Activated CD8-positive, alpha-beta T cell treated with anti-CD3 and anti-CD28 coated beads for 36 hours (primary cell): ENCODE data around the gene LPP. TPM values are rescaled to one million over a fixed set of nuclear protein-coding genes. Genes with fewer than 3 reads are reported as not detected.

Experiments
- ATAC-seq: fragments of 200-7000 bp; cut with Tn5 transposase; one replicate; pipeline ENCODE4 v1.10.0; 2021; ENCODE audit warnings: mild to moderate bottlenecking, moderate library complexity
- CTCF ChIA-PET: fragments of 350-600 bp; sonication (Branson Sonifier 250); formaldehyde crosslinking; loops from one replicate; lab custom pipeline; 2021; ENCODE audit warnings: antibody characterized with exemption; lab: Charles Lee
- POLR2A ChIA-PET: fragments of 350-600 bp; sonication (Branson Sonifier 250); formaldehyde crosslinking; loops from one replicate; lab custom pipeline; 2021; ENCODE audit warnings: antibody characterized with exemption; lab: Charles Lee
- DNase-seq: peaks from one replicate; pipeline ENCODE4 v3.0.0-alpha.2; 2020
- H3K27ac Mint-ChIP-seq: one replicate; pipeline ENCODE4 v1.8.0; 2021; ENCODE audit warnings: mild to moderate bottlenecking, mixed read lengths
- H3K27me3 Mint-ChIP-seq: one replicate; pipeline ENCODE4 v1.8.0; 2021; ENCODE audit warnings: mixed read lengths
- H3K36me3 Mint-ChIP-seq: one replicate; pipeline ENCODE4 v1.8.0; 2021; ENCODE audit warnings: low read depth, mixed read lengths
- H3K4me1 Mint-ChIP-seq: one replicate; pipeline ENCODE4 v1.8.0; 2021; ENCODE audit warnings: low read depth, mixed read lengths
- H3K4me3 Mint-ChIP-seq: one replicate; pipeline ENCODE4 v1.8.0; 2021; ENCODE audit warnings: mild to moderate bottlenecking, moderate library complexity, mixed read lengths
- H3K9me3 Mint-ChIP-seq: one replicate; pipeline ENCODE4 v1.8.0; 2021; ENCODE audit warnings: mixed read lengths
- intact Hi-C: fragments of 100-400 bp; cut with micrococcal nuclease; formaldehyde crosslinking; loops from one replicate; pipeline ENCODE4 v1.10.0; 2022
- total RNA-seq, 2 experiments: library from RNA; stranded (reverse); gene quantifications; one replicate each; pipeline ENCODE4 v1.2.3, GENCODE V29; 2021
- TF ChIP-seq, protein P1 (sequence below): fragments of 200-600 bp; IDR thresholded peaks from one replicate; pipeline ENCODE4 v1.8.0; 2022; ENCODE audit warnings: antibody characterized with exemption, mild to moderate bottlenecking

The LPP gene
- total RNA-seq, 2 experiments from 2014 or later = 16.4 to 22.6 TPM

DNA sequence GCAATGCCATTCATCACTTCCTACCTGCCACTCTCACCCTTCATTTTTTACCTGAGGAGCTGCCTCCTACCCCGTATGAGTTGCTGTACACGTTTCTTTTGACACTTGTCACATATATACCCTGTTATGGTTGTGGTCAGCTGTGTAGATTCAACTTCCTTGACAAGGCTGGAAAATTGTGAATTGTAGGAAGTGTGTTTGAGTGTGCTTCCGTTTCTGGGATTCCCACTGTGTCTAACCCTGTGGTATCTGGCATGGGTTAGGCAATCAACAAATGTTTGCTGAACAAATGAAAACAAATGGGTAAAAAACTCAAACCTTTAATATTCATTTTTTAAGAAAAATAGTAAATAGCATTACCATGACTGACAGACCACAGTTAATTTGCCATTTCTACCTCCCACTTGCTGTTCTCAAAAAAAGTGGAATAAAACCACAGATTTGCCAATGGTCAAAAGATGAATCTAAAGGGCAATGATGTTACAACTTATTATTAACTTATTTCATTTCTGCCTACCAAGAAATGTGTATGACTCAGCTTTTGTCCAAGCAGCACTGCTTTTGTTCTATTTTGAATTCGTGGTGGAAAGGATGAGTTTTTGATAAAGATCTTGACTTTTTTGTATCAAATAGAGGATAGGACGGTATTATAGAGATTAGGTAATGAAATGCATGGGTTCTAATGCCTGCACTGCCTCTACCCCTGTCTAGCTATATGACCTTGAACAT, 404.6 kb downstream of the LPP start:
- H3K36me3 Mint-ChIP-seq = no peaks in the 10 kb centered on the region
- no peak overlapping the region for H3K4me3 Mint-ChIP-seq
- H3K27ac Mint-ChIP-seq = no peak overlapping the region
- peak; percentile 47 for ATAC-seq
- no peaks in the 10 kb centered on the region for H3K27me3 Mint-ChIP-seq
- peaks cover 26% of the 10 kb centered on the region for H3K4me1 Mint-ChIP-seq
- H3K9me3 Mint-ChIP-seq = no peaks in the 10 kb centered on the region
- CTCF ChIA-PET = interaction anchor here (1.4 to 1.5 kb wide), 3 partner anchors 8 to 397 kb away, joined by 3 to 5 read pairs (median 4); no protein-coding TSS in a partner anchor
- no peak for DNase-seq
- POLR2A ChIA-PET = interaction anchor here (1.0 kb wide), 1 partner anchor 39 kb away, joined by 3 read pairs; no protein-coding TSS in a partner anchor
- TF ChIP-seq, protein P1, sequence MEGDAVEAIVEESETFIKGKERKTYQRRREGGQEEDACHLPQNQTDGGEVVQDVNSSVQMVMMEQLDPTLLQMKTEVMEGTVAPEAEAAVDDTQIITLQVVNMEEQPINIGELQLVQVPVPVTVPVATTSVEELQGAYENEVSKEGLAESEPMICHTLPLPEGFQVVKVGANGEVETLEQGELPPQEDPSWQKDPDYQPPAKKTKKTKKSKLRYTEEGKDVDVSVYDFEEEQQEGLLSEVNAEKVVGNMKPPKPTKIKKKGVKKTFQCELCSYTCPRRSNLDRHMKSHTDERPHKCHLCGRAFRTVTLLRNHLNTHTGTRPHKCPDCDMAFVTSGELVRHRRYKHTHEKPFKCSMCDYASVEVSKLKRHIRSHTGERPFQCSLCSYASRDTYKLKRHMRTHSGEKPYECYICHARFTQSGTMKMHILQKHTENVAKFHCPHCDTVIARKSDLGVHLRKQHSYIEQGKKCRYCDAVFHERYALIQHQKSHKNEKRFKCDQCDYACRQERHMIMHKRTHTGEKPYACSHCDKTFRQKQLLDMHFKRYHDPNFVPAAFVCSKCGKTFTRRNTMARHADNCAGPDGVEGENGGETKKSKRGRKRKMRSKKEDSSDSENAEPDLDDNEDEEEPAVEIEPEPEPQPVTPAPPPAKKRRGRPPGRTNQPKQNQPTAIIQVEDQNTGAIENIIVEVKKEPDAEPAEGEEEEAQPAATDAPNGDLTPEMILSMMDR = no peak
- intact Hi-C loops = no loop called here

DNA sequence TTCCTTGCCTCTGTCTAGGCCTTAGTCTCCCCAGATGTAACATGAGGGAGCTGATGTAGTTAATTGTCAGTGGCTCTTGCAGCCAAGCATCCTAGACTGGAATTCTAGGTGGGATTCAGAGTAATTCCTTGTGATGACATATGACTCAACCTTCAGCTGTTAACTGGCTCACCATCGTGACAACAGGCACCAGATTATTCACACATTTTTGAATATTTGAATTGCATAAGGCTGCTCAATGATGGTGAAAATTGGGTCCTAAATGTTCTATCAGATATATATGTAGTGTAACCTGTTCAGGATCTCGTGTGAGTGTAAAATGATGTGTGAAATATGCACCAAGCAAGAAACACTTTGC, 405.1 kb downstream of the LPP start:
- ChIA-PET CTCF (interaction anchor here (1.4 to 1.5 kb wide), 2 partner anchors 8 to 9 kb away, joined by 3 to 4 read pairs; no protein-coding TSS in a partner anchor), POLR2A (interaction anchor here (1.0 kb wide), 1 partner anchor 40 kb away, joined by 3 read pairs; no protein-coding TSS in a partner anchor)
- H3K4me3 Mint-ChIP-seq = no peak overlapping the region
- no peak overlapping the region for H3K27ac Mint-ChIP-seq
- H3K36me3 Mint-ChIP-seq = no peaks in the 10 kb centered on the region
- ATAC-seq (no peak), DNase-seq (no peak)
- peaks cover 22% of the 10 kb centered on the region for H3K4me1 Mint-ChIP-seq
- intact Hi-C loops = no loop called here
- TF ChIP-seq, protein P1 = no peak
- H3K9me3 Mint-ChIP-seq = no peaks in the 10 kb centered on the region
- no peaks in the 10 kb centered on the region for H3K27me3 Mint-ChIP-seq

GRCh38 chr3:188559856-188560255, 405.9 kb downstream of the LPP start:
- no peak for DNase-seq
- intact Hi-C loops = no loop called here
- H3K27ac Mint-ChIP-seq = no peak overlapping the region
- TF ChIP-seq, protein P1 = no peak
- no peak overlapping the region for H3K4me3 Mint-ChIP-seq
- H3K27me3 Mint-ChIP-seq = no peaks in the 10 kb centered on the region
- ChIA-PET CTCF (interaction anchor here (1.4 to 1.5 kb wide), 2 partner anchors 8 to 9 kb away, joined by 3 to 4 read pairs; no protein-coding TSS in a partner anchor), POLR2A (interaction anchor here (1.0 kb wide), 1 partner anchor 41 kb away, joined by 3 read pairs; no protein-coding TSS in a partner anchor)
- ATAC-seq = no peak
- no peaks in the 10 kb centered on the region for H3K9me3 Mint-ChIP-seq
- peaks cover 22% of the 10 kb centered on the region for H3K4me1 Mint-ChIP-seq
- H3K36me3 Mint-ChIP-seq = no peaks in the 10 kb centered on the region

DNA sequence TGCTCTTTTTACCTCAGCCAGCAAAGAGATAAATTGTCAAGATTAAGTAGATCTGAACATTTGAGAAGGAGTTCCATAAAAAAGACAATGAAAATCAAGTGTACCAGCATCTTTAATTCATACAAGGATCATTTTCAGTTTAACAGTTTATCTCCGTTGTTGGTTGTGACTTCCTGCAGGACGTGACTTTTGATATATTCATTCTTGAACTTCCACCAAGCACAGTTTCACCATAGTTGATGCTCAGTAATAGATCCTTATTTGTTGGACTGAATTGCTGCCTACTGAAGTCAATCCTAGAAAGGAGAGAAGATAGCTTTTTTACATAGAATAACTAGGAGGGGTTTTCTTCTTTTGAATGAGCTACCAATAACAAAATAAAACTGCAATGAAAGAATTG, 408.2 kb downstream of the LPP start:
- H3K27me3 Mint-ChIP-seq = no peaks in the 10 kb centered on the region
- no peaks in the 10 kb centered on the region for H3K36me3 Mint-ChIP-seq
- POLR2A ChIA-PET = no interaction called here
- intact Hi-C loops = no loop called here
- no peak overlapping the region for H3K4me3 Mint-ChIP-seq
- CTCF ChIA-PET = no interaction called here
- H3K27ac Mint-ChIP-seq = no peak overlapping the region
- ATAC-seq = no peak
- peaks cover 22% of the 10 kb centered on the region for H3K4me1 Mint-ChIP-seq
- TF ChIP-seq, protein P1 = no peak
- H3K9me3 Mint-ChIP-seq = no peaks in the 10 kb centered on the region
- DNase-seq = no peak

DNA sequence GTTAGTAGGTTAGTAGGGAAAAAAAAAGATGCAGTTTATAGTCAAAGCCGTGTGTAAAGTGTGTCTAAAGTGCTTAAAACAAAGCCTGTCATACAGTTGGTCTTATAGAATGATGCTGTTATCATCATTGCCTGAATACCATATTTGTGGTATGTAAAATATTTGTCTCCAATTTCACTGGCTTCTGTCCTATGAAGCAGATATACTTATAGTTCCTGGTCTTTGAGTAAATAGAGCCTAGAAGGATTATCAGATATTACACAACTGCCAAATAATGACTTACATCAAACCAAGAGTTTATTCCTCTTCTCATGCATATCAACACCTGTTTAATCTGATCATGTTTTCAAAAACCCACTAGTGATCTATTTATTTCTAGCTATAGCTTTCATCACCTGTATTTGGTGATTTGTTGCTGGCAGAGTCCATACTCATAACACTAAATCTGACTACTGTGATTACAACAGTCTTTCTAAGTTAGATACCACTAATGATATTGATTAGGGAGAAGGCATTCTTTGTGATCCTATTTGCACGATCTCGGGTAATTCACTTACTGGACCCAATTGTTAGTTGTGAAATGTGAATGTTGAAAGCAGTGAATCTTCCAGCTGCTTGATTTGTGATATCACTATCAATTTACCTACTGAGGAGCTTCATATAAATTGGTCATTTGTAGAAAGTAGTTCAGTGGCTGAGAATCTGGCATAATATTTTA, 413.7 kb downstream of the LPP start:
- Mint-ChIP-seq H3K27ac (no peak overlapping the region), H3K36me3 (no peaks in the 10 kb centered on the region), H3K27me3 (no peaks in the 10 kb centered on the region), H3K4me3 (no peak overlapping the region), H3K4me1 (peaks cover 6% of the 10 kb centered on the region), H3K9me3 (no peaks in the 10 kb centered on the region)
- POLR2A ChIA-PET = no interaction called here
- TF ChIP-seq, protein P1 = no peak
- DNase-seq = no peak
- intact Hi-C loops = no loop called here
- ATAC-seq = no peak
- CTCF ChIA-PET = interaction anchor here (0.9 to 1.6 kb wide), 4 partner anchors 8 to 234 kb away, joined by 3 read pairs; no protein-coding TSS in a partner anchor
